ENCODE data around the gene RTN3. TPM values are rescaled to one million over a fixed set of nuclear protein-coding genes. Genes with fewer than 3 reads are reported as not detected.

RTN3 gene
- total and polyA plus RNA-seq, 8 donors = 95.3 to 145 (median 115) TPM

DNA sequence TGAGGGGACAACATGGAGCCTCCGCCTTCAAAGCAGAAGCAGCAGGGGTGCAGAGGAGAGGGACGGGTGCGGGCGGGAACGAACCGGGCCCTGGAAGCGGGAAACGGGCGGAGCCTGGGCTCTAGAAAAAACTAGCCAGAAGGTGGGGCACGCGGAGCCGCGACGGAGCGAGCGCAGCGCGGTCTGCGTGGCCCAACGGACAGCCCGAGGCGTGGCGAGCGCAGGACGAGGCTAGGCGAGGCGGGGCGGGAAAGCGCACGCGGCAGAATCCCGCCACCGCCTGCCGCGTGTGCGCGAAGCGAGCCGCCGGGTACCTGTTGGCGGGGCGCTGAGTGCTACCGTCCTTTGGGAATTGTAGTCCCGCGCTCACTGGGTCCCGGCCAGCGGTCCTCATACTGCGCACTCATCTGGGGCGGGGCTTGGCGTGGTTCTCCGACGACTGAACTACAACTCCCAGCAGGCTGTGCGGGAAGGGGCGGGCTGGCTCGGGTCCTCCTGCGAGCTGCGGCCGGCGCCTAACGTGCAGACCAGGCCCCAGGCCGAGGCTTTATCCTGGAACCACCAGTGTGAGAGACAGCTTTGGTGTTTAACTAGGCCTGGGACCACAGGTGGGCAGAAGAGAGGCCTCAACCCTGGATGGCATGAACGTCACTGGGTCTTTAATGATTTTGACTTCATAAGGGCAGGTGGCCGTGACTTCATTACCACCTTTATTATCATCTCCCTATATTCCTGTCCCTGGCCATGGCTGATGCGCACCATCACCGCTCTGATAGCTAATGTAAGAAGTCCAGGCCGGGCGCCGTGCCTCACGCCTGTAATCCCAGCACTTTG, 9.8 kb upstream of the RTN3 start, which contains the start of gene ATL3:
ATL3 (minus strand) TSS at position 55 of the 834 bp plus-strand sequence; CDS start at position 14, 41 bp downstream.
- peak; percentile 94 for ATAC-seq
- Histone ChIP-seq H3K4me1 (peaks cover 18 to 44% of the 10 kb centered on the region in 2 donors), H3K27ac (peak within 1 kb of the TSS; percentile 99), H3K36me3 (peaks cover 0 to 5% of the 10 kb centered on the region in 2 donors), H3K9me3 (no peaks in the 10 kb centered on the region), H3K27me3 (no peaks in the 10 kb centered on the region), H3K4me3 (peak within 1 kb of the TSS; percentile 70 to 87)
- peak; percentile 95 to 98 (median 96) for DNase-seq
- TF ChIP-seq, protein P1, sequence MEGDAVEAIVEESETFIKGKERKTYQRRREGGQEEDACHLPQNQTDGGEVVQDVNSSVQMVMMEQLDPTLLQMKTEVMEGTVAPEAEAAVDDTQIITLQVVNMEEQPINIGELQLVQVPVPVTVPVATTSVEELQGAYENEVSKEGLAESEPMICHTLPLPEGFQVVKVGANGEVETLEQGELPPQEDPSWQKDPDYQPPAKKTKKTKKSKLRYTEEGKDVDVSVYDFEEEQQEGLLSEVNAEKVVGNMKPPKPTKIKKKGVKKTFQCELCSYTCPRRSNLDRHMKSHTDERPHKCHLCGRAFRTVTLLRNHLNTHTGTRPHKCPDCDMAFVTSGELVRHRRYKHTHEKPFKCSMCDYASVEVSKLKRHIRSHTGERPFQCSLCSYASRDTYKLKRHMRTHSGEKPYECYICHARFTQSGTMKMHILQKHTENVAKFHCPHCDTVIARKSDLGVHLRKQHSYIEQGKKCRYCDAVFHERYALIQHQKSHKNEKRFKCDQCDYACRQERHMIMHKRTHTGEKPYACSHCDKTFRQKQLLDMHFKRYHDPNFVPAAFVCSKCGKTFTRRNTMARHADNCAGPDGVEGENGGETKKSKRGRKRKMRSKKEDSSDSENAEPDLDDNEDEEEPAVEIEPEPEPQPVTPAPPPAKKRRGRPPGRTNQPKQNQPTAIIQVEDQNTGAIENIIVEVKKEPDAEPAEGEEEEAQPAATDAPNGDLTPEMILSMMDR (IDR thresholded peaks at IDR 0.05) = no peak
- intact Hi-C loops (cut with DNase I) = no loop called here

DNA sequence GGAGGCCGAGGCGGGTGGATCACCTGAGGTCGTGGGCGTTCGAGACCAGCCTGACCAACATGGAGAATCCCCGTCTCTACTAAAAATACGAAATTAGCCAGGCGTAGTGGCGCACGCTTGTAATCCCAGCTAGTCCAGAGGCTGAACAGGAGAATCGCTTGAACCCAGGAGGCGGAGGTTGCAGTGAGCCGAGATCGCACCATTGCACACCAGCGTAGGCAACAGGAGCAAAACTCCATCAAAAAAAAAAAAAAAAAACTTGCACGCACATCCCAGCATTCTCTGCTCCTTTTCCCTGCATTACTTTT, 9.2 kb upstream of the RTN3 start:
- intact Hi-C loops (cut with DNase I) = no loop called here
- TF ChIP-seq, protein P1 (IDR thresholded peaks at IDR 0.05) = no peak
- H3K4me1 ChIP-seq = peaks cover 13 to 38% of the 10 kb centered on the region in 2 donors
- no peak for ATAC-seq
- DNase-seq = peak in 1 of 4 donors; percentile 38
- peaks cover 0 to 3% of the 10 kb centered on the region in 2 donors for H3K36me3 ChIP-seq
- no peaks in the 10 kb centered on the region for H3K9me3 ChIP-seq
- peak overlapping the region in 1 of 2 donors; percentile 87 for H3K4me3 ChIP-seq
- H3K27ac ChIP-seq = no peak overlapping the region
- H3K27me3 ChIP-seq = no peaks in the 10 kb centered on the region

DNA sequence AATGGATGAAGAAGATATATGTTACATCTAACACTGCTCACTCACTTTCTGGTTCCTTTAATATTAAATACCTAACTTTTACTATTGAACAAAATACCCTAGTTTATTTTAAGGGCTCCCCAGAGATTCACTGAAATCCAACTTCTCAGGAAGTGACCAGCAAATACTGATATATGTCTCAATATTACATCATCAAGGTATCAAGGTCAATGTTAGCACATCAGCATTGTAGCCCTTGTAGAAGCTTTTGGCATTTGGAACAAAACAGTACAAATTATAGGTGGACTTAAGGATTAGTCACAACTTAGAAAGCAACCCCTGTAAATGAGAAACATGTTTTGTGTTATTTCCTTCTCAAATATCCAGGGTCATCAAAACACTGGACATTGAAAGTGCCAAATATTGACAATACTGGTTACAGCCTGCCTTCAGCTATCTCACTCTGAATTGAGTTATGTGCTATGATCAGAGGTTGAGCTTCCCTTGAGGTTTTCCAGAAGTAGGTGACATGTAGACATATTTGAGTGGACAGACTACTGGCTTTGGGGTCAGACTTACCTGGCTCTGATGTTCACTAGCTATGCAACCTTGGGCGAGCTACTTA, 8.3 kb upstream of the RTN3 start:
- TF ChIP-seq, protein P1 (IDR thresholded peaks at IDR 0.05) = no peak

DNA sequence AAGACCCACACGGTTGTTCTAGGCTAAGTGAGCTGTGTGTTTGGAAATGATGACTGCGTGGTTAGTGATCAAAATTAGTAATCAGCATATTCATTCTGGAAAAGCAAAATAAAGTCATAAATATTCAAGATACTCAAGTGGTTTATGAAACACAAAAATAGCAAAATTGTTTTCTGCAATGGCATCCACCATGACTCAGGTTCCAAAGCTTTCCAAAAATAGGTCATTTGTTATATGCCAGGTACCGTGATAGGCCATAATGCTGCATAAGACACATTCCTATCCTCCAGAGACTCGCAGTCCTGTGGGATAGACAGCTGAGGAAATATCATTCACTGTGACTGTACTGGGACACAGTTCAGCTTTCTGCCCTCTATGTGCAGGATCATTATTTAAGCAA, 7.7 kb upstream of the RTN3 start:
- Histone ChIP-seq H3K4me3 (no peak overlapping the region), H3K36me3 (no peaks in the 10 kb centered on the region), H3K4me1 (peaks cover 7 to 24% of the 10 kb centered on the region in 2 donors), H3K27me3 (no peaks in the 10 kb centered on the region), H3K27ac (no peak overlapping the region), H3K9me3 (no peaks in the 10 kb centered on the region)
- intact Hi-C loops (cut with DNase I) = no loop called here
- ATAC-seq (no peak), DNase-seq (no peak)
- TF ChIP-seq, protein P1 (IDR thresholded peaks at IDR 0.05) = no peak

More for the DNA sequence above, 8.3 kb upstream of the RTN3 start:
- Histone ChIP-seq H3K9me3 (no peaks in the 10 kb centered on the region), H3K27me3 (no peaks in the 10 kb centered on the region), H3K4me1 (peaks cover 11 to 29% of the 10 kb centered on the region in 2 donors), H3K4me3 (no peak overlapping the region), H3K36me3 (no peaks in the 10 kb centered on the region), H3K27ac (no peak overlapping the region)
- intact Hi-C loops (cut with DNase I) = no loop called here
- no peak for ATAC-seq
- DNase-seq = no peak

DNA sequence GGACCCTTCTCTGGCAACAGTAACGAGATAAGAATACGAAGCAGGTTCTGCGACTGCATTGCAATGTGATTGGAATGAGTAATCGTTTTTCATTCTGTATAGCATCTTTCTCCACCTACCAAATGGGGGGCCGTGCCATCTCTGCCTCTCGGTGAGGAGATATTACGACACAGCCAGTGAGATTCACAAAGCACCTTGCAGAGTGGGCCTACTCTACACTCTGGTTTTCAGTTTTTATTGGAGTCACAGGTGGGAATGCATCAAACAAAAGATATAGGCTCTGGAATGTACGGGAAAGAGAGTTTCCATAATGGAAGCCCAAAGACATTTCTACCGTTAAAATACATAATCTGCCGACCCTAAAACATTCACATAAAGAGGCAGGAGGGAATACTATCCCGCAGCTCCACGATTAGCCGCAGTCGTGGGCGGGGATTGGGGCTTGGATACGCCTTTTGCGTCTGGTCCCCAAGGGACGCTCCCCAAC, 423 bp upstream of the RTN3 start:
- Histone ChIP-seq H3K9me3 (no peaks in the 10 kb centered on the region), H3K4me3 (peak overlapping the region; percentile 84 to 92), H3K4me1 (peaks cover 9 to 45% of the 10 kb centered on the region in 2 donors), H3K27me3 (no peaks in the 10 kb centered on the region), H3K27ac (peak overlapping the region; percentile 97 to 99), H3K36me3 (no peaks in the 10 kb centered on the region)
- no peak for DNase-seq
- peak; percentile 4 for ATAC-seq
- intact Hi-C loops (cut with DNase I) = no loop called here
- TF ChIP-seq, protein P1 (IDR thresholded peaks at IDR 0.05) = no peak
